ENCODE data around the gene NCAPD3. TPM values are rescaled to one million over a fixed set of nuclear protein-coding genes. Genes with fewer than 3 reads are reported as not detected.
A peak's percentile ranks its signal among the peaks of the same experiment; 100 is the strongest.

The NCAPD3 gene
- total RNA-seq, 4 donors from 2014 or later: 8.0 to 22.2 (median 17.5) TPM

GRCh38 chr11:134126217-134126822 lies 97.4 kb downstream of the NCAPD3 start:
- no peak overlapping the region for H3K4me3 ChIP-seq
- intact Hi-C loops (cut with DNase I): no loop called here
- no peaks in the 10 kb centered on the region for H3K36me3 ChIP-seq
- 13 to 29% methylated on average over 1 of the region's 1 CpG for WGBS, 2 donors
- peaks cover 0 to 35% (median 0%) of the 10 kb centered on the region in 4 donors for H3K27me3 ChIP-seq
- DNase-seq: no peak
- TF ChIP-seq CTCF (IDR thresholded peaks at IDR 0.05) (no peak), POLR2A (IDR thresholded peaks at IDR 0.05) (no peak)
- H3K9me3 ChIP-seq: no peaks in the 10 kb centered on the region
- H3K27ac ChIP-seq: peak overlapping the region in 3 of 4 donors; percentile 72 to 74 (median 73)
- H3K4me1 ChIP-seq: peaks cover 5 to 50% (median 6%) of the 10 kb centered on the region in 3 donors

- H3K27ac ChIP-seq: peak overlapping the region in 3 of 4 donors; percentile 72 to 74 (median 73)
- H3K36me3 ChIP-seq: no peaks in the 10 kb centered on the region
- no peak for TF ChIP-seq POLR2A (IDR thresholded peaks at IDR 0.05)
- TF ChIP-seq CTCF (IDR thresholded peaks at IDR 0.05): no peak
- 52 to 73% methylated on average over 9 of the region's 9 CpGs for WGBS, 2 donors
- intact Hi-C loops (cut with DNase I): no loop called here
- no peak for DNase-seq
- H3K4me1 ChIP-seq: peaks cover 6 to 59% (median 7%) of the 10 kb centered on the region in 3 donors
- no peaks in the 10 kb centered on the region for H3K9me3 ChIP-seq
- H3K27me3 ChIP-seq: peaks cover 0 to 35% (median 0%) of the 10 kb centered on the region in 4 donors
- peak overlapping the region in 3 of 4 donors; percentile 24 to 58 (median 43) for H3K4me3 ChIP-seq
These were observed 98.3 kb downstream of the NCAPD3 start for GRCh38 chr11:134125507-134125906.

GRCh38 chr11:134124660-134125451 lies 98.9 kb downstream of the NCAPD3 start:
- intact Hi-C loops (cut with DNase I): no loop called here
- Histone ChIP-seq H3K27ac (peak overlapping the region; percentile 12 to 80 (median 74)), H3K9me3 (no peaks in the 10 kb centered on the region), H3K4me3 (peak overlapping the region in 3 of 4 donors; percentile 24 to 58 (median 43)), H3K36me3 (no peaks in the 10 kb centered on the region), H3K4me1 (peaks cover 6 to 65% (median 11%) of the 10 kb centered on the region in 3 donors), H3K27me3 (peaks cover 0 to 35% (median 0%) of the 10 kb centered on the region in 4 donors)
- no peak for DNase-seq
- 16 to 23% methylated on average over 14 to 20 of the region's 54 CpGs for WGBS, 2 donors
- TF ChIP-seq CTCF (IDR thresholded peaks at IDR 0.05) (no peak), POLR2A (IDR thresholded peaks at IDR 0.05) (no peak)

DNA sequence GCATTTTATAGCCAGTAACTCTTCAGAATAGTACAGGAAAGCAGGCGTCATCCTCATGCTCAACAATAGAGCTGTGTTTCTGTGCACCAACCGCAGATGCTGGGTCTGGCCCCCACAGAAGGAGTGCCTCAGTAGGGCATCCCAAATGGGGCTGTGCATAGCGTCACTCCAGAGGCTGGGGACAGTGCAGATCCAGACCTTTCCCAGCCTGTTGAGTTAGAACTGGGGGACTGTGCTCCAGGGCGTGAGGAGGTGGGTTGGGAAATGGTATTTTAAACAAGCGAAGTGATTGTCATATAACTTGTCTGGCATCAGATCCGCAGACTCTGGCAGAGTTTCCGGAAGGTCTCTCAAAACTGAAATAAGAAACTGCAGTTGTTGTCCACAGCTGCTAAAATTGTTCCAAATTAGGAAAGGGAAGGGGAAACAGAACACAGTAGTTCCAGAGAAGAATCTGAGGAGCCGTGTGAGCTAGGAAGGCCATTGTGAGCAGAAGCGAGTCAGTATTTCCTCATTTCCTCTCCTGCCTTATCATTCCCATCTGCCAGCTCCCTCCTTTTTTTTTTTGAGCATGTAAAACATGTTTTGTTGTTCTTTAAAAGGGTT lies 102.7 kb downstream of the NCAPD3 start:
- intact Hi-C loops (cut with DNase I): no loop called here
- peaks cover 6 to 67% (median 17%) of the 10 kb centered on the region in 3 donors for H3K4me1 ChIP-seq
- no peaks in the 10 kb centered on the region for H3K9me3 ChIP-seq
- peaks cover 0 to 30% (median 0%) of the 10 kb centered on the region in 4 donors for H3K27me3 ChIP-seq
- no peak for DNase-seq
- WGBS, 2 donors: 28 to 49% methylated on average over 9 of the region's 9 CpGs
- peak overlapping the region; percentile 58 to 90 (median 85) for H3K27ac ChIP-seq
- no peak for TF ChIP-seq CTCF (IDR thresholded peaks at IDR 0.05)
- no peak for TF ChIP-seq POLR2A (IDR thresholded peaks at IDR 0.05)
- peak overlapping the region in 3 of 4 donors; percentile 10 to 43 (median 13) for H3K4me3 ChIP-seq
- H3K36me3 ChIP-seq: no peaks in the 10 kb centered on the region

All from esophagus squamous epithelium (tissue), 5 donors.